Mesenchymal stem cell (in vitro differentiated cells and primary cell): Measurements from ENCODE around the gene MAPK12.

Experiments used
- DNase-seq: peaks from one replicate; pipeline ENCODE4 v3.0.0-alpha.2; 2013
- H2AFZ ChIP-seq: one replicate; pipeline ENCODE4 v1.6.1; 2013; ENCODE audit warnings: low read depth, mild to moderate bottlenecking, control low read depth, inconsistent platforms, low read length, moderate library complexity
- H2AK5ac ChIP-seq: 2 replicates; pipeline ENCODE4 v1.6.1; 2013; ENCODE audit warnings: low read length, moderate library complexity, mild to moderate bottlenecking, inconsistent platforms; ENCODE audit not compliant: severe bottlenecking
- H2BK120ac ChIP-seq: one replicate; pipeline ENCODE4 v1.6.1; 2013; ENCODE audit warnings: low read depth, mild to moderate bottlenecking, inconsistent platforms, low read length, moderate library complexity
- H2BK12ac ChIP-seq, 2 experiments: one replicate each; pipeline ENCODE4 v1.6.1; 2013; ENCODE audit warnings: inconsistent platforms in 2 of 2, low read length in 2 of 2, mild to moderate bottlenecking in 2 of 2, moderate library complexity in 2 of 2, control low read depth in 1 of 2
- H2BK15ac ChIP-seq: one replicate; pipeline ENCODE4 v1.6.1; 2013; ENCODE audit warnings: mild to moderate bottlenecking, low read depth, inconsistent platforms; ENCODE audit not compliant: poor library complexity, severe bottlenecking
- H2BK5ac ChIP-seq: 2 replicates; pipeline ENCODE4 v1.6.1; 2013; ENCODE audit warnings: low read depth, mild to moderate bottlenecking, low read length, control low read depth, inconsistent platforms; ENCODE audit not compliant: poor library complexity, severe bottlenecking
- H3K14ac ChIP-seq, 2 experiments: one replicate each; pipeline ENCODE4 v1.6.1; 2013; ENCODE audit warnings: inconsistent platforms in 2 of 2, low read length in 2 of 2, control low read depth in 1 of 2, mild to moderate bottlenecking in 1 of 2, moderate library complexity in 1 of 2
- H3K18ac ChIP-seq, 2 experiments: one replicate each; pipeline ENCODE4 v1.6.1; 2013; ENCODE audit warnings: inconsistent platforms in 2 of 2, low read length in 2 of 2, control low read depth in 1 of 2, low read depth in 1 of 2, mild to moderate bottlenecking in 1 of 2
- H3K23ac ChIP-seq, 2 experiments: one replicate each; pipeline ENCODE4 v1.6.1; 2013; ENCODE audit warnings: inconsistent platforms in 2 of 2, low read length in 2 of 2, mild to moderate bottlenecking in 2 of 2, moderate library complexity in 2 of 2, control low read depth in 1 of 2
- H3K27ac ChIP-seq: 2 replicates; pipeline ENCODE4 v1.5.1; 2013; ENCODE audit warnings: mild to moderate bottlenecking, moderate library complexity, low read length, control low read depth, inconsistent platforms; ENCODE audit not compliant: poor library complexity, severe bottlenecking
- H3K27me3 ChIP-seq, 2 experiments: 2 replicates each; pipeline versions ENCODE4 v1.6.1 to v1.7.0; 2013; ENCODE audit warnings: low read length in 2 of 2, mild to moderate bottlenecking in 2 of 2, moderate library complexity in 2 of 2, control low read depth in 1 of 2, inconsistent platforms in 1 of 2; ENCODE audit not compliant: control insufficient read depth in 1 of 2, insufficient read depth in 1 of 2
- H3K36me3 ChIP-seq, 2 experiments: 2 replicates each; pipeline versions ENCODE4 v1.6.1 to v1.7.0; 2013; ENCODE audit warnings: low read length in 2 of 2, control low read depth in 1 of 2, inconsistent platforms in 1 of 2, low read depth in 1 of 2, mild to moderate bottlenecking in 1 of 2; ENCODE audit not compliant: insufficient read depth in 2 of 2, control insufficient read depth in 1 of 2
- H3K4ac ChIP-seq, 2 experiments: one replicate each; pipeline ENCODE4 v1.6.1; 2013; ENCODE audit warnings: inconsistent platforms in 2 of 2, low read length in 2 of 2, mild to moderate bottlenecking in 2 of 2, moderate library complexity in 2 of 2, control low read depth in 1 of 2, low read depth in 1 of 2
- H3K4me1 ChIP-seq: 2 replicates; pipeline ENCODE4 v1.6.1; 2013; ENCODE audit warnings: low read depth, low read length, control low read depth; ENCODE audit not compliant: control insufficient read depth, insufficient read depth
- H3K4me2 ChIP-seq: 2 replicates; pipeline ENCODE4 v1.6.1; 2013; ENCODE audit warnings: low read length, mild to moderate bottlenecking, inconsistent platforms; ENCODE audit not compliant: poor library complexity, severe bottlenecking
- H3K4me3 ChIP-seq, 2 experiments: 2 replicates each; pipeline versions ENCODE4 v1.5.1 to v1.7.0; 2013; ENCODE audit warnings: low read length in 2 of 2, mild to moderate bottlenecking in 2 of 2, control low read depth in 1 of 2, low read depth in 1 of 2; ENCODE audit not compliant: insufficient read depth in 1 of 2
- H3K79me1 ChIP-seq: replicated peaks from 2 replicates; pipeline ENCODE4 v1.6.1; 2013; ENCODE audit warnings: mild to moderate bottlenecking, control low read depth, low read length, inconsistent platforms; ENCODE audit not compliant: poor library complexity, severe bottlenecking
- H3K9ac ChIP-seq: 2 replicates; pipeline ENCODE4 v1.7.0; 2013; ENCODE audit warnings: mild to moderate bottlenecking, low read length, moderate library complexity
- H3K9me3 ChIP-seq: 2 replicates; pipeline ENCODE4 v1.7.0; 2013; ENCODE audit warnings: mild to moderate bottlenecking, low read length; ENCODE audit not compliant: control insufficient read depth
- H4K8ac ChIP-seq: one replicate; pipeline ENCODE4 v1.6.1; 2013; ENCODE audit warnings: inconsistent platforms, mild to moderate bottlenecking, low read length, moderate library complexity
- H4K91ac ChIP-seq: one replicate; pipeline ENCODE4 v1.6.1; 2013; ENCODE audit warnings: mild to moderate bottlenecking, low read length, inconsistent platforms
- WGBS: methylation state at CpG from one replicate; pipeline ENCODE4 v1.1.7; 2013; ENCODE audit warnings: mixed read lengths; 5-methylcytosine and 5-hydroxymethylcytosine counted together

Gene MAPK12

DNA sequence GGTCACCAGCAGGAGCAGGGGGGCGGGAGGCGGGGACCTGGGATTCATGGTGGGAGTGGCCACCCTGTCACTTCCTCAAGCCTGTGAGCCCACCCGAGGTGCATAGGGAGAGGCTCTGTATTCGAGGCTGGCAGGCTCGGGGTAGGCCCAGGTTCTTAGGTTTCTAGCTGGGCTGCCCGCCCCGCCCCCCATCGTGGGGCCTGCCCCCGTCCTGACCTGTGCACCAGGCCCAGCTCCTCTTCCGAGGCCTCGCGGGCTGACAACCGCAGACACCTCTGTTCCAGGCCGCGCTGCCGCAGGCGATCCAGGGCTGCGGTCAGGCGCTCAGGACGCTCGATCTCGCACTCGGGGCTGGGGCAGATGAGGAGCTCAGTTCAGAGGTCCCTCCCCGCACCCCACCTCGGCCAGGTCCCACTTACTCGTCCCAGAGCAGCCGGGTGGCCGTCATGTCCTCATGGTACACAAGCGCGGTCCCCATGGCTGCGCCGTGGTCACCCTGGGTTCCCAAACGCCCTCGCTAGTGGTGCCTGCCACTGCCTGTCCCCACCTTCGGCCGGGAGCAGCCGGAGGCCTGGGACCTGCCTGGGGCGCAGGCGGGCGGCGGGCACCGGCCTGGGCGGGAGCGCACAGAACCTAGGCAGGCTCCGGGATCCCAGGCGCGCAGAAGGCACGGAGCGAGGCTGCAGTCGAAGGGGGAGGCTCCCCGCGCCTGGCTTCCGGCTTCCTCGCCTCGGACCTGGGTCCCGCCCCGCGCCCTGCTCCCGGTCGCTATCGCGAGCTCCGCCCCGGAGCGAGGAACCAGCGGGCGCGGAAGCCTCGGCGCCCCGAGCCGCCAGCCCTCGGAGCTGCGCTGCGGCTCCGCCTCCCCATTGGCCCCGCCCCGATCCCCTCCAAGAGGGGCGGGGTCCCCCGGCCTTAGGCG, 10.7 kb downstream of the MAPK12 start, which contains the start of gene HDAC10:
Gene HDAC10, minus strand, starts transcription at position 711 of the 922 bp plus-strand sequence. Its CDS starts 233 bp downstream, at position 478.
- Histone ChIP-seq H3K4me1 (peaks cover 38% of the 10 kb centered on the region), H4K8ac (peak within 1 kb of the TSS; percentile 85), H2AK5ac (peak within 1 kb of the TSS; percentile 58), H2BK5ac (peak within 1 kb of the TSS; percentile 20), H2BK12ac (peak within 1 kb of the TSS in 1 of 2 experiments; percentile 49), H3K36me3 (peaks cover 23 to 78% of the 10 kb centered on the region in 2 experiments), H3K4me3 (peak within 1 kb of the TSS; percentile 78 to 87), H3K27me3 (no peaks in the 10 kb centered on the region), H3K27ac (peak within 1 kb of the TSS; percentile 13), H3K9me3 (no peaks in the 10 kb centered on the region), H2BK120ac (peak within 1 kb of the TSS; percentile 61), H3K79me1 (peaks cover 32% of the 10 kb centered on the region), H4K91ac (peak within 1 kb of the TSS; percentile 47), H3K9ac (peak within 1 kb of the TSS; percentile 93), H3K4me2 (peak within 1 kb of the TSS; percentile 94), H3K23ac (peak within 1 kb of the TSS in 1 of 2 experiments; percentile 61), H2AFZ (peak within 1 kb of the TSS; percentile 67), H2BK15ac (no peak within 1 kb of the TSS), H3K18ac (peak within 1 kb of the TSS; percentile 84 to 94), H3K4ac (peak within 1 kb of the TSS; percentile 71 to 95), H3K14ac (peak within 1 kb of the TSS in 1 of 2 experiments; percentile 93)
- WGBS = under 1% methylated on average over 72 of the region's 81 CpGs
- peak; percentile 85 for DNase-seq

DNA sequence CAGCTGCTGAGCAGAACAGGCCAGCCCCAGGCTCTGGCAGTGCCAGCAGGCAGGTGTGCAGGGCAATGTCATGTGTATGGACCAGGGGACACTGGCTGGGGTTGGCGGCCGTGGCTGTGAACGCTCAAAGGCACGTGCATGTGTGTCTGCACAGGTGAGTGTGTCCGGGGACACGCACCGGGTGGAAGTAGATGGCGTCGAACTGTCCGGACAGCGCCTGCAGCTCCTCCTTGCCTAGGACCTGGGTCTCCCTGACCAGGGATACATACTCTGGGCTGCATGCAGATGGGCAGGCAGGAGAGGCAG, 11.3 kb downstream of the MAPK12 start:
- no peak overlapping the region for H2AK5ac ChIP-seq
- H3K9ac ChIP-seq = peak overlapping the region; percentile 93
- H3K9me3 ChIP-seq = no peaks in the 10 kb centered on the region
- no peak overlapping the region for H2BK15ac ChIP-seq
- H3K4me1 ChIP-seq = peaks cover 44% of the 10 kb centered on the region
- peak overlapping the region; percentile 78 to 87 for H3K4me3 ChIP-seq
- no peaks in the 10 kb centered on the region for H3K27me3 ChIP-seq
- no peak overlapping the region for H2BK5ac ChIP-seq
- peak overlapping the region; percentile 35 for H4K8ac ChIP-seq
- no peak overlapping the region for H2BK120ac ChIP-seq
- H3K18ac ChIP-seq = peak overlapping the region in 1 of 2 experiments; percentile 94
- H2BK12ac ChIP-seq = peak overlapping the region in 1 of 2 experiments; percentile 49
- 88% methylated on average over 11 of the region's 11 CpGs for WGBS
- peaks cover 26 to 78% of the 10 kb centered on the region in 2 experiments for H3K36me3 ChIP-seq
- H3K4me2 ChIP-seq = peak overlapping the region; percentile 94
- H3K14ac ChIP-seq = peak overlapping the region in 1 of 2 experiments; percentile 93
- no peak for DNase-seq
- peak overlapping the region; percentile 47 for H4K91ac ChIP-seq
- H3K4ac ChIP-seq = peak overlapping the region in 1 of 2 experiments; percentile 71
- H3K23ac ChIP-seq = peak overlapping the region in 1 of 2 experiments; percentile 36
- H3K27ac ChIP-seq = no peak overlapping the region
- H2AFZ ChIP-seq = no peak overlapping the region
- H3K79me1 ChIP-seq = peaks cover 38% of the 10 kb centered on the region

DNA sequence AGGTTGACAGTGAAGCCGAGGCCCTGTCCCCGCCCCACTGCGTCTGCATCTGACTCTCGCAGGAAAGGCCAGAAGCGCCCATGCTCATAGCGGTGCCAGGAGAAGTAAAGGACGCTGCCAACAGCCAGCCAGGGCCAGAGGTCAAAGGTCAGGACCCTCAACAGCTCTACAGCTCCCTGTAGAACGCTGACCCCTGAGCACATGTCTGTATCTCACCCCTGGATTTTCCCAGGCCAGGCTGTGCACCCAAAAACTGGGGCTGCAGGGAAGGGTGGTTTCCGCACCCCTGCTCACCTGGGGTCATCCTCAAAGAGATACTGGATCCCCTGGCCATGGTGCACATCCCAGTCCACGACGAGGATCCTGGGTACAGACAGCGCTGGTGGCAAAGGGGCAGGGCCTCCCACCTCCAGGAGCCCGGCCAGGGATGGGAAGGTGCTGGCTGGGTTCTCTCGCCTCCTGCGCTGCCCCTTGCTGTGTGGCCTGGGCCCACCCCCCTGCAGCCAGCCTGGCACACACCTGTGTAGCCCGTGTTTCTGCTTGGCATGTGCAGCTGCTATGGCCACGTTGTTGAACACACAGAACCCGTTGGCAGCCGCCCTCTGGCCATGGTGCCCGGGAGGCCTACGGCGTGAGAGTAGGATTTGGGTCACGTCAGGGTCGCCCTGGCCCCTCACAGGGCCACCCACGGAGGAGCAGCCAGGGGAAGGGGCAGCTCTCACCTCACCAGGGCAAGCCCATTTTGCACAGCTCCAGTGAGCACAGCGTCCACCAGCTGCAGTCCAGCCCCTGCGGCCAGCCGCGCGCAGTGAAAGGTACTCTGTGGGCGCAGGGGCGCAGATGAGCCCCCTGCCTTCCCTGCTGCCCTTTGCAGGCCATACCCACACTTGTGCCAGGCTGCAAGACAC, 11.9 kb downstream of the MAPK12 start:
- Histone ChIP-seq H3K36me3 (peaks cover 26 to 72% of the 10 kb centered on the region in 2 experiments), H3K27ac (no peak overlapping the region), H4K91ac (peak overlapping the region; percentile 47), H3K23ac (peak overlapping the region in 1 of 2 experiments; percentile 34), H3K27me3 (no peaks in the 10 kb centered on the region), H3K79me1 (peaks cover 38% of the 10 kb centered on the region), H3K4me1 (peaks cover 44% of the 10 kb centered on the region), H3K9me3 (no peaks in the 10 kb centered on the region), H4K8ac (peak overlapping the region; percentile 38), H3K4me3 (peak overlapping the region; percentile 78 to 87), H2BK15ac (no peak overlapping the region), H2BK12ac (peak overlapping the region in 1 of 2 experiments; percentile 49), H3K9ac (peak overlapping the region; percentile 93), H2AFZ (no peak overlapping the region), H3K4me2 (peak overlapping the region; percentile 94), H2BK5ac (no peak overlapping the region), H3K18ac (peak overlapping the region in 1 of 2 experiments; percentile 94), H2AK5ac (no peak overlapping the region), H3K14ac (peak overlapping the region in 1 of 2 experiments; percentile 93), H3K4ac (peak overlapping the region in 1 of 2 experiments; percentile 71), H2BK120ac (no peak overlapping the region)
- WGBS = 94% methylated on average over 32 of the region's 32 CpGs
- DNase-seq = no peak
